ENCODE data around the gene MAP3K12.
"Not testable (repeated sequence)": the region's sequence is repeated elsewhere in the genome, so short reads cannot be mapped to it uniquely, and the experiment has no call there.

Gene MAP3K12

DNA sequence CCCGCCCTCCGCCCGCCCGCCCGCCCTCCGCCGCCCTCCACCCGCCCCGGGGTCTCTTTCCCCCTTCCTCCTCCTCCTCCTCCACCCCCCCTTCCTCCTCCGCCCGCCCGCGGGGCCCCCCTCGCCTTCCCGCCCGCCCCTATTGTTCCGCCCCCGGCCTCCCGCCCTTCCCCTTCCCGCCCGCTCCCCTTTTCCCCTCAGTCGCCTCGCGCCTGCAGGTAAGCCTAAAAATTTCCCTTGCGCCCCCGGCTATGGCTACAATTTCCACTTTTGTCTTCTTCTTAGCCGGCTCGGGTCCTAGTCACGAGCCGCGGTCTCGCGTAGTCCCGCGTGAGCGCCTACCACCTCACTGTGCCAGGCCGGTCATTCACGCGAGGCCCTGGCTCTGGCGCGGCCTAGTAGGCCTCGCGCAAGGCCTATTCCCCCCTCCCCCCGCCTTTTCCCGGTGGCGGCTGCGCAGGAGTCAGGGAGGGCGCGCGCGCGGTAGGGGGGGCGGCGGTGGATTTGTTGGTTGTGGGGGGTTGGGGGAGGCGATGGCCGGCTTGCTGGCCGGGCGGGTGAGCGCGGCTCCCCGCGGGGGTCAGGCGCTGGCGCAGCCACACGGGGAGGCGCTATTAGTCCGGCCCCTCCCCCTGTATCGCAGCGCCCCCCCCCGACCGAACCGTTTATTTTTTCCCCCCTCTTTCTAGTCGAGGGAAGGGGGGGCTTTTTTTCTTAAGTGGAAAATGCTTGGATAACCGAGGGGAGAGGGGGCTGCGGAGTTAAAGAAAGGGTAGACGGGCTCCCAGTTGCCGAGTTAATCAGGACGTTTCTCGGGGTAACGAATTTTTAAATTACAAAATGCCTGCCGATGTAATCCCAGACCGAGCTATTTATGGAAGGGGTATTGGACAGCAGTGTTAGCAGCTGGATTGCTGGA lies 46.8 kb downstream of the MAP3K12 start:
- Histone ChIP-seq H3K36me3 (ENCODE audit: control insufficient read depth, insufficient read depth, low read length) (peaks cover 22% of the 10 kb centered on the region), H3K4me1 (ENCODE audit: control insufficient read depth, insufficient read depth, low read length) (peaks cover 13% of the 10 kb centered on the region), H3K27me3 (ENCODE audit: control insufficient read depth, insufficient read depth, low read length) (no peaks in the 10 kb centered on the region), H3K9ac (ENCODE audit: low read length) (peak overlapping the region; percentile 93), H3K4me3 (ENCODE audit: low read length) (peak overlapping the region; percentile 87), H3K27ac (ENCODE audit: low read depth, low read length) (peak overlapping the region; percentile 99)

- Histone ChIP-seq H3K4me3 (ENCODE audit: low read length) (peak within 1 kb of the TSS; percentile 87), H3K4me1 (ENCODE audit: control insufficient read depth, insufficient read depth, low read length) (peaks cover 13% of the 10 kb centered on the region), H3K27me3 (ENCODE audit: control insufficient read depth, insufficient read depth, low read length) (no peaks in the 10 kb centered on the region), H3K36me3 (ENCODE audit: control insufficient read depth, insufficient read depth, low read length) (peaks cover 17% of the 10 kb centered on the region), H3K27ac (ENCODE audit: low read depth, low read length) (peak within 1 kb of the TSS; percentile 99), H3K9ac (ENCODE audit: low read length) (peak within 1 kb of the TSS; percentile 93)
Observed at GRCh38 chr12:53451661-53452158, 47.5 kb downstream of the MAP3K12 start, which contains the start of gene PCBP2. Gene PCBP2, plus strand, starts transcription at chr12:53452102. Its CDS starts 2,699 bp downstream, at chr12:53454801.

- Histone ChIP-seq H3K4me3 (ENCODE audit: low read length) (no peak overlapping the region), H3K9ac (ENCODE audit: low read length) (no peak overlapping the region), H3K36me3 (ENCODE audit: control insufficient read depth, insufficient read depth, low read length) (peaks cover 13% of the 10 kb centered on the region), H3K27ac (ENCODE audit: low read depth, low read length) (no peak overlapping the region), H3K4me1 (ENCODE audit: control insufficient read depth, insufficient read depth, low read length) (peaks cover 13% of the 10 kb centered on the region), H3K27me3 (ENCODE audit: control insufficient read depth, insufficient read depth, low read length) (no peaks in the 10 kb centered on the region)
Observed at GRCh38 chr12:53450936-53451335, 48.3 kb downstream of the MAP3K12 start.

- not testable (repeated sequence) for H3K9ac ChIP-seq (ENCODE audit: low read length); H3K27me3 ChIP-seq (ENCODE audit: control insufficient read depth, insufficient read depth, low read length); H3K27ac ChIP-seq (ENCODE audit: low read depth, low read length); H3K4me1 ChIP-seq (ENCODE audit: control insufficient read depth, insufficient read depth, low read length); H3K36me3 ChIP-seq (ENCODE audit: control insufficient read depth, insufficient read depth, low read length); H3K4me3 ChIP-seq (ENCODE audit: low read length)
Observed at GRCh38 chr12:53444593-53445325, 54.5 kb downstream of the MAP3K12 start.

DNA sequence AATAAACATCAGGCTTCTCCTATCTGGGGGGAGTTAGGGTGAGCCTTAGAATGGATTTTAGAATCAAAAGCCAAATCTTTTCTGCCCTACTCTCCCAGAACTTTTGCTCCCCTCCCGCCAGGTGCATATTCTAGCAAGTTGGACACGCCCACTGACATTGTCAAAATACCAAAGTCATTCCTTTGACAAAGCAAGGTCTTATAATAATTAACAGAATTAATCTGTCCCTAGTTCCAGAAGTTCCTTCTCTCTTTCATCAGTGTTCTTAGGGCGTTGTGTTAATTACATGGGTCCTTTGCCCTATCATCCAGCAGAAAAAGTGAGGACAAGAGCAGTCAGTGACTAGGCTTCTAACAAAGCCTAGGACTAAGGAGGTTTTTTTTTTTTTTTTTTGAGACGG lies 55.3 kb downstream of the MAP3K12 start:
- Histone ChIP-seq H3K27ac (ENCODE audit: low read depth, low read length) (no peak overlapping the region), H3K27me3 (ENCODE audit: control insufficient read depth, insufficient read depth, low read length) (no peaks in the 10 kb centered on the region), H3K4me3 (ENCODE audit: low read length) (no peak overlapping the region), H3K9ac (ENCODE audit: low read length) (no peak overlapping the region), H3K4me1 (ENCODE audit: control insufficient read depth, insufficient read depth, low read length) (peaks cover 6% of the 10 kb centered on the region), H3K36me3 (ENCODE audit: control insufficient read depth, insufficient read depth, low read length) (peaks cover 3% of the 10 kb centered on the region)

DNA sequence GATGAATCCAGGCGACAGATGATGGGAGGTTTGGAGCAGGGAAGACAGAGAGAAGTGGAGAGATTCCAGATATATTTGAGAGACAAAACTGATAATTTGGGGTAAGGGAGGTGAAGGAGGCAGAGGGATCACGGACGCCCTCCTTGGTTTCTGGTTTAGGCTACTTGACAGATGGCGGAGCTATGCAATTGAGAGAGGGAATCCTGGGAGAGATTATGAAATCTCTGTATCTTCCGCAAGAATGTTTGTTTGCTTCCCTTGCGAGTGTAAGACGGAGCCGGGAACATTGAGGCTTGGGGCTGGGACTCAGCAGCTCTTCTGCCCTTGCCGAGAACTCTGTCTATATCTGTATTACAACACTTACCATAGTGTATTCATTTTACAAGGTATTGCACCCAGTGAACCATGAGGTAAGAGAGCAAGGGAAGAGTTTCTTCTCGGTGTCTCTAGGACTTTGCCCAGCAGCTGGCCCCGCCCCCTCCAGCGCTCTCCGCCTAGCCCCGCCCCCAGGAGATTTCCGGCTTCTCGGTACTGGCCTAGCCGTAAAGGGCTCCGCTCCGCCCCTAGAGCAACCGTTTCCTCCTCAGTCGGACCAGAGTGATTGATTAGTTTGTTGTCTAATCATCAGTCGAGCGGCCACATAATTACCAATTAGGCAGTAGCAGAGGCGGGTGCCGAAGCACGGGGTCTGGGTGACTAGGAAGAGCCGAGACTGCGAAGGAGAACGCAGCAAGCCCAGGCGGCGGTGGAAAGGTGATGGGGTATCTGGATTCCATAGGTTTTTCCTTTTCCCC lies 58.0 kb downstream of the MAP3K12 start, which contains the start of gene PRR13:
PRR13 (plus strand) TSS at position 695 of the 794 bp plus-strand sequence. CDS start 981 bp downstream, outside the sequence.
- H3K27ac ChIP-seq (ENCODE audit: low read depth, low read length) = peak within 1 kb of the TSS; percentile 87

DNA sequence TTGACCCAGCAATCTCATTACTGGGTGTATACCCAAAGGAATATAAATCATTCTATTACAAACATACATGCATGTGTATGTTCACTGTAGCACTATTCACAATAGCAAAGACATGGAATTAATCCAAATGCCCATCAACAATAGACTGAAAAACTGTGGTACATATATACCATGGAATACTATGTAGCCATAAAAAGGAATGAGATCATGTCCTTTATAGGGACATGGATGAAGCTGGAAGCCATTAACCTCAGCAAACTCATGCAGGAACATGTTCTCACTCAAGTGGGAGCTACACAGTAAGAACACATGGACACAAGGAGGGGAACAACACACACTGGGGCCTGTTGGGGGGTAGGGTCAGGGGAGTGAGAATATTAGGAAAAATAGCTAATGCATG lies 59.7 kb downstream of the MAP3K12 start:
- H3K36me3 ChIP-seq (ENCODE audit: control insufficient read depth, insufficient read depth, low read length); H3K27me3 ChIP-seq (ENCODE audit: control insufficient read depth, insufficient read depth, low read length); H3K27ac ChIP-seq (ENCODE audit: low read depth, low read length); H3K4me1 ChIP-seq (ENCODE audit: control insufficient read depth, insufficient read depth, low read length); H3K4me3 ChIP-seq (ENCODE audit: low read length); H3K9ac ChIP-seq (ENCODE audit: low read length): not testable (repeated sequence)

More for the DNA sequence above, 58.0 kb downstream of the MAP3K12 start, which contains the start of gene PRR13:
- Histone ChIP-seq H3K36me3 (ENCODE audit: control insufficient read depth, insufficient read depth, low read length) (no peaks in the 10 kb centered on the region), H3K4me1 (ENCODE audit: control insufficient read depth, insufficient read depth, low read length) (peaks cover 6% of the 10 kb centered on the region), H3K9ac (ENCODE audit: low read length) (peak within 1 kb of the TSS; percentile 88), H3K4me3 (ENCODE audit: low read length) (peak within 1 kb of the TSS; percentile 91), H3K27me3 (ENCODE audit: control insufficient read depth, insufficient read depth, low read length) (no peaks in the 10 kb centered on the region)

DNA sequence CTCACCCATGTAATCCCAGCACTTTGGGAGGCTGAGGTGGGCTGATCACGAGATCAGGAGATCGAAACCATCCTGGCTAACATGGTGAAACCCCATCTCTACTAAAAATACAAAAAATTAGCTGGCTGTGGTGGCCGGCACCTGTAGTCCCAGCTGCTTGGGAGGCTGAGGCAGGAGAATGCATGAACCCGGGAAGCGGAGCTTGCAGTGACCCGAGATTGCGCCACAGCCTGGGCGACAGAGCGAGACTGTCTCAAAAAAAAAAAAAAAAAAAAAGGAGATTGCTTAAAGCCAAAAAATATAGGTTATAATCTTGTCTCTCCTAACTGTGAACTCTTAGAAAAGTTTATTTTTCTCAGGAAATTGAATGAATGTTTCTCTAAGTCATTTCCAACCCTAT lies 63.9 kb downstream of the MAP3K12 start:
- H3K27ac ChIP-seq (ENCODE audit: low read depth, low read length); H3K4me3 ChIP-seq (ENCODE audit: low read length); H3K36me3 ChIP-seq (ENCODE audit: control insufficient read depth, insufficient read depth, low read length); H3K9ac ChIP-seq (ENCODE audit: low read length); H3K27me3 ChIP-seq (ENCODE audit: control insufficient read depth, insufficient read depth, low read length); H3K4me1 ChIP-seq (ENCODE audit: control insufficient read depth, insufficient read depth, low read length): not testable (repeated sequence)

DNA sequence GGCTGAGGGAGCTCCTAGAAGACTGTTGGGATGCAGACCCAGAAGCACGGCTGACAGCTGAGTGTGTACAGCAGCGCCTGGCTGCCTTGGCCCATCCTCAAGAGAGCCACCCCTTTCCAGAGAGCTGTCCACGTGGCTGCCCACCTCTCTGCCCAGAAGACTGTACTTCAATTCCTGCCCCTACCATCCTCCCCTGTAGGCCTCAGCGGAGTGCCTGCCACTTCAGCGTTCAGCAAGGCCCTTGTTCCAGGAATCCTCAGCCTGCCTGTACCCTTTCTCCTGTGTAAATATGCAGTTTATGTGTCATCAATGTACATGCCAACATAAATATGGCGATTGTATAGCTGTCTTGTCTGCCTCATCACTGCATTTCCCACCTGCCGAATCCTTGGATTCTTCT lies 68.1 kb downstream of the MAP3K12 start:
- Histone ChIP-seq H3K27me3 (ENCODE audit: control insufficient read depth, insufficient read depth, low read length) (no peaks in the 10 kb centered on the region), H3K36me3 (ENCODE audit: control insufficient read depth, insufficient read depth, low read length) (no peaks in the 10 kb centered on the region)

GRCh38 chr12:53430116-53430515 lies 69.1 kb downstream of the MAP3K12 start:
- H3K4me3 ChIP-seq (ENCODE audit: low read length) = no peak overlapping the region
- no peak overlapping the region for H3K27ac ChIP-seq (ENCODE audit: low read depth, low read length)
- no peaks in the 10 kb centered on the region for H3K27me3 ChIP-seq (ENCODE audit: control insufficient read depth, insufficient read depth, low read length)
- no peak overlapping the region for H3K9ac ChIP-seq (ENCODE audit: low read length)
- H3K4me1 ChIP-seq (ENCODE audit: control insufficient read depth, insufficient read depth, low read length) = no peaks in the 10 kb centered on the region
- H3K36me3 ChIP-seq (ENCODE audit: control insufficient read depth, insufficient read depth, low read length) = no peaks in the 10 kb centered on the region

More for the DNA sequence above, 68.1 kb downstream of the MAP3K12 start:
- no peak overlapping the region for H3K9ac ChIP-seq (ENCODE audit: low read length)
- H3K27ac ChIP-seq (ENCODE audit: low read depth, low read length) = no peak overlapping the region
- H3K4me3 ChIP-seq (ENCODE audit: low read length) = no peak overlapping the region
- no peaks in the 10 kb centered on the region for H3K4me1 ChIP-seq (ENCODE audit: control insufficient read depth, insufficient read depth, low read length)

Data from rectal smooth muscle tissue (tissue), 1 donor.